Mesodermal cell (in vitro differentiated cells): ENCODE data around the gene TMEM220.
"Not testable (repeated sequence)": the region's sequence is repeated elsewhere in the genome, so short reads cannot be mapped to it uniquely, and the experiment has no call there.

Experiments
- H3K27ac ChIP-seq: 2 replicates; pipeline ENCODE4 v1.7.0; 2013; ENCODE audit warnings: mild to moderate bottlenecking, low read depth, low read length, moderate library complexity; ENCODE audit not compliant: severe bottlenecking
- H3K36me3 ChIP-seq: 2 replicates; pipeline ENCODE4 v1.7.1; 2013; ENCODE audit warnings: mild to moderate bottlenecking, low read length, moderate library complexity; ENCODE audit not compliant: control insufficient read depth, insufficient read depth
- H3K4me1 ChIP-seq: one replicate; pipeline ENCODE4 v1.7.1; 2013; ENCODE audit warnings: mild to moderate bottlenecking, low read length; ENCODE audit not compliant: insufficient read depth, control insufficient read depth, poor library complexity, severe bottlenecking
- H3K4me3 ChIP-seq: 2 replicates; pipeline ENCODE4 v1.7.0; 2013; ENCODE audit warnings: low read length, control low read depth, mild to moderate bottlenecking; ENCODE audit not compliant: insufficient read depth, poor library complexity, severe bottlenecking; ENCODE audit errors: extremely low read depth
- H3K9me3 ChIP-seq: 2 replicates; pipeline ENCODE4 v1.7.1; 2013; ENCODE audit warnings: mild to moderate bottlenecking, low read length, moderate library complexity; ENCODE audit not compliant: control insufficient read depth
- WGBS, 2 experiments: methylation state at CpG; one replicate each; pipeline ENCODE4 v1.1.5; 2013; ENCODE audit warnings: missing lambda C conversion rate in 2 of 2; ENCODE audit not compliant: insufficient coverage in 2 of 2; 5-methylcytosine and 5-hydroxymethylcytosine counted together

TMEM220 gene

GRCh38 chr17:10741416-10742135 is 11.8 kb upstream of the TMEM220 start:
- 94 to 97% methylated on average over 8 to 9 of the region's 10 CpGs for WGBS, 2 experiments
- Histone ChIP-seq H3K4me3 (no peak overlapping the region), H3K27ac (no peak overlapping the region), H3K36me3 (no peaks in the 10 kb centered on the region), H3K9me3 (no peaks in the 10 kb centered on the region), H3K4me1 (peaks cover 5% of the 10 kb centered on the region)

GRCh38 chr17:10739386-10739785 is 9.6 kb upstream of the TMEM220 start:
- Histone ChIP-seq H3K4me3 (no peak overlapping the region), H3K27ac (no peak overlapping the region), H3K36me3 (no peaks in the 10 kb centered on the region), H3K4me1 (peaks cover 4% of the 10 kb centered on the region), H3K9me3 (no peaks in the 10 kb centered on the region)
- WGBS, 2 experiments, result 85 to 86% methylated on average over 4 of the region's 5 CpGs

- Histone ChIP-seq H3K9me3 (no peaks in the 10 kb centered on the region), H3K4me3 (no peak overlapping the region), H3K36me3 (no peaks in the 10 kb centered on the region), H3K4me1 (no peaks in the 10 kb centered on the region), H3K27ac (no peak overlapping the region)
- 65 to 77% methylated on average over 3 to 4 of the region's 5 CpGs for WGBS, 2 experiments
Measured at GRCh38 chr17:10738521-10739258, 8.9 kb upstream of the TMEM220 start.

GRCh38 chr17:10737736-10738135 is 7.9 kb upstream of the TMEM220 start:
- H3K4me1 ChIP-seq, result no peaks in the 10 kb centered on the region
- no peak overlapping the region for H3K27ac ChIP-seq
- WGBS, 2 experiments, result 89 to 92% methylated on average over 2 to 3 of the region's 3 CpGs
- no peak overlapping the region for H3K4me3 ChIP-seq
- no peaks in the 10 kb centered on the region for H3K9me3 ChIP-seq
- H3K36me3 ChIP-seq, result no peaks in the 10 kb centered on the region

- Histone ChIP-seq H3K9me3 (no peaks in the 10 kb centered on the region), H3K4me3 (no peak overlapping the region), H3K36me3 (no peaks in the 10 kb centered on the region), H3K4me1 (no peaks in the 10 kb centered on the region), H3K27ac (no peak overlapping the region)
- 0 to 8% methylated on average over 4 of the region's 6 CpGs for WGBS, 2 experiments
Measured at GRCh38 chr17:10737168-10737622, 7.4 kb upstream of the TMEM220 start.

- Histone ChIP-seq H3K27ac (no peak overlapping the region), H3K4me3 (no peak overlapping the region), H3K36me3 (no peaks in the 10 kb centered on the region), H3K9me3 (no peaks in the 10 kb centered on the region), H3K4me1 (peaks cover 4% of the 10 kb centered on the region)
- 80 to 96% methylated on average over 1 to 3 of the region's 4 CpGs for WGBS, 2 experiments
Measured at GRCh38 chr17:10735821-10736220, 6.0 kb upstream of the TMEM220 start.

- H3K4me3 ChIP-seq, result no peak overlapping the region
- 78% methylated on average over 1 to 2 of the region's 2 CpGs for WGBS, 2 experiments
- no peaks in the 10 kb centered on the region for H3K9me3 ChIP-seq
- no peaks in the 10 kb centered on the region for H3K36me3 ChIP-seq
- peaks cover 6% of the 10 kb centered on the region for H3K4me1 ChIP-seq
- no peak overlapping the region for H3K27ac ChIP-seq
Measured at GRCh38 chr17:10735251-10735650, 5.4 kb upstream of the TMEM220 start.

GRCh38 chr17:10733666-10734065 is 3.8 kb upstream of the TMEM220 start:
- WGBS, 2 experiments, result 100% methylated on average over 1 of the region's 3 CpGs; no CpG with 5 or more reads in 1 of the 2 experiments
- no peaks in the 10 kb centered on the region for H3K36me3 ChIP-seq
- no peak overlapping the region for H3K4me3 ChIP-seq
- no peak overlapping the region for H3K27ac ChIP-seq
- peaks cover 6% of the 10 kb centered on the region for H3K4me1 ChIP-seq
- no peaks in the 10 kb centered on the region for H3K9me3 ChIP-seq

GRCh38 chr17:10732121-10732520 is 2.3 kb upstream of the TMEM220 start:
- not testable (repeated sequence) for H3K27ac ChIP-seq, H3K9me3 ChIP-seq, H3K4me1 ChIP-seq, H3K4me3 ChIP-seq, H3K36me3 ChIP-seq
- 69 to 82% methylated on average over 5 to 6 of the region's 6 CpGs for WGBS, 2 experiments

GRCh38 chr17:10731408-10731879 is 1.6 kb upstream of the TMEM220 start:
- Histone ChIP-seq H3K4me1 (peaks cover 6% of the 10 kb centered on the region), H3K4me3 (no peak overlapping the region), H3K36me3 (no peaks in the 10 kb centered on the region), H3K27ac (no peak overlapping the region), H3K9me3 (no peaks in the 10 kb centered on the region)
- 87 to 100% methylated on average over 1 to 3 of the region's 6 CpGs for WGBS, 2 experiments

GRCh38 chr17:10730247-10730646 is 424 bp upstream of the TMEM220 start:
- peak overlapping the region; percentile 47 for H3K4me3 ChIP-seq
- not testable (repeated sequence) for H3K9me3 ChIP-seq, H3K36me3 ChIP-seq, H3K4me1 ChIP-seq
- WGBS, 2 experiments, result 11 to 15% methylated on average over 13 of the region's 15 CpGs
- H3K27ac ChIP-seq, result peak overlapping the region; percentile 74
